Measurements from ENCODE around the gene ENTPD2. TPM values are rescaled to one million over a fixed set of nuclear protein-coding genes. Genes with fewer than 3 reads are reported as not detected.
A peak's percentile ranks its signal among the peaks of the same experiment; 100 is the strongest.

The ENTPD2 gene
- total and polyA plus RNA-seq, 9 of the 15 experiments (the other 6 are each of a cell fraction or from before 2014, with no cell fraction given): 0.04 to 0.60 (median 0.14) TPM; not detected in 4

DNA sequence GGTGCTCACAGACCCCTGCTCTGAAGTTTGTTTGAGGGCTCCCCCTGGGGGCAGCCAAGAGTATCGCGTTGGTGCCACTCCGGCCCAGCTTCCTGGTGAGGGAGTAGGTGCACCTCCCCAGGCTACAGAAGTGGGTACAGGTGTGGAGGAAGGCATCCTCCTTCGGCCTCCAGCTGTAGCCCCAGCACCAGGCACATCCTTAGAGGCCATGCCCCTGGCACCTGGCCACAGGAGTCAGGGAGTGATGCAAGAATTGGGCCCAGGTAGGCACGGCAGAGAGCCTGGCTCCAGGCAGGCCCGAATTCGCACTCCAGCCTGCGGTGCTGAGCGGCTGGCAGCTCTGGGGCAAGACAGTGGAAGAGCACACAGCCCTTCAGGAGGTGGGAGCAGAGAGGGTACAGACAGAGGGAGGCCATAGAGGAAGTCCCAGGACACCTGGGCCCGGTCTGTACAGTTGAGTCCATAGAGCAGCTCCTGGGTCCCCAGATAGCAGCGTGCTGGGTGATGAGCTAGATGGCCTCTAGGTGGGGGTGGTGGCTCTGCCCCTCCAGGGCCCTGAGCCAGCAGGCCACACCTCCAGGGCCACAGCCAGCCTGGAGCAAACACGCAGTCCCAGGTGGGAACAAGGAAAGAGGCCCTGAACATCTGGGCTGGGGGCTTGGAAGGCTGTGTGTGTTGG lies 14.1 kb upstream of the ENTPD2 start (continued):
- TF ChIP-seq, protein P1, sequence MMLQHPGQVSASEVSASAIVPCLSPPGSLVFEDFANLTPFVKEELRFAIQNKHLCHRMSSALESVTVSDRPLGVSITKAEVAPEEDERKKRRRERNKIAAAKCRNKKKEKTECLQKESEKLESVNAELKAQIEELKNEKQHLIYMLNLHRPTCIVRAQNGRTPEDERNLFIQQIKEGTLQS (IDR thresholded peaks at IDR 0.05): peak; percentile 54; the same call in 1 of the 2 replicates
- TF ChIP-seq, protein P1 (CRISPR knock-in tag; conservative IDR thresholded peaks at IDR 0.05): no peak
- TF ChIP-seq GABPB1 (CRISPR knock-in tag; IDR thresholded peaks at IDR 0.05): peak; percentile 69
- TF ChIP-seq YY1 (IDR thresholded peaks at IDR 0.05; ENCODE audit: borderline replicate concordance in 1 of 3, control insufficient read depth in 1 of 3, extremely low read depth in 1 of 3, insufficient read depth in 3 of 3, insufficient read length in 1 of 3, insufficient replicate concordance in 2 of 3, low read depth in 1 of 3, low read length in 2 of 3): peak in 1 of 3 experiments; percentile 32

DNA sequence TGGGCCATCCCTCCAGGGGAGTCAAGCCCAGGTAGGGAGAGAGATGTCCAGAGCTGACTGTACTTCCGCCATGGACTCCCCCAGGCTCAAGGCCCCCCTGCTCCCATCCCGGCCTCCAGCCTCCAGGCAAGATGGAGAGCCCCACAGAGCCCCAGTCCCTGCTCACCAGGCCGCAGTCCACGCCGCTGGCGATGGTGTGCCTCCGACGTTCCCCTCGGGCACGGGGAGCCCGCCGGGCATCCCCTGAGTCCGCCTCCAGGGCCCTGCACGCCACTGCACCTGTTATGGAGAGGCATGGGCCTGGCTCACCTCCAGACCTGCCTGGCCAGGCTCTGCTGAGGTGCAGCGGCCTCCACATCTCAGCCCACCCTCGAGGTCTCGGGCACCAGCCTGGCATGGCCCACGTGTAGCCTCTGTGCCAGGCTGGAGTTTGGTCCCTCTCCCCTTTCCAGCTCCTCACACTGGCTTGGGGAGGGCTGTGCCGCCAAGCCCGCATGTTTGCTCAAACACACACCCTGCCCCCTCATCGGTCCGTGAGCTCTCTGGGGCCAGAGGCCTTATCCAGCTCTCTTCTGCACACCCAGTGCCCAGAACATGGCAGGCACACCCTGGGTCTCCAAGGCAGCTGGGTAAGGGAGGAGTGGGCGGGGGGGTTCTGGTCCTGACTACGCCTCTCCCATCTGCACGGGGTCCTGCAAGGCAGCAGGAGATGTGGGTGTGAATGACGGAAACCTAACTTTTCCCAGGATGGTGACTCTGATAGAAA lies 12.4 kb upstream of the ENTPD2 start:
- WGBS (ENCODE audit: insufficient coverage, low coverage, missing lambda C conversion rate): 92% methylated on average over 16 of the region's 26 CpGs
- POLR2A ChIA-PET: interaction anchor here (0.6 to 1.8 kb wide), 6 partner anchors 9 to 174 kb away, joined by 3 to 4 read pairs (median 4); no protein-coding TSS in a partner anchor

More for the DNA sequence above, 12.4 kb upstream of the ENTPD2 start:
- intact Hi-C loops (cut with micrococcal nuclease): loop anchor here (2.0 kb wide), 1 partner anchor 19 kb away; the partner anchor contains the start of gene NPDC1
- peaks cover 36% of the 10 kb centered on the region for H3K79me2 ChIP-seq (ENCODE audit: control insufficient read depth, insufficient read depth, low read length)
- FAIRE-seq (no peak), DNase-seq (ENCODE audit: extremely low read depth in 1 of 4, low spot score in 3 of 4) (no peak), ATAC-seq (no peak)
- H3K27ac ChIP-seq (ENCODE audit: extremely low read depth, low read depth, low read length): no peak overlapping the region
- peaks cover 23 to 73% of the 10 kb centered on the region in 2 experiments for H3K4me1 ChIP-seq (replicated peaks in 1 of 2; ENCODE audit: control insufficient read depth in 2 of 2, insufficient read depth in 2 of 2, low read length in 2 of 2)
- H2AFZ ChIP-seq (ENCODE audit: low read depth, low read length): no peak overlapping the region
- no peaks in the 10 kb centered on the region for H3K27me3 ChIP-seq (ENCODE audit: control insufficient read depth in 2 of 2, insufficient read depth in 2 of 2, low read length in 2 of 2)
- H3K4me2 ChIP-seq (ENCODE audit: insufficient read depth, low read length): no peak overlapping the region
- no peaks in the 10 kb centered on the region for H3K9me3 ChIP-seq (replicated peaks; ENCODE audit: control insufficient read depth, insufficient read depth, low read depth, low read length)
- H3K9me1 ChIP-seq (ENCODE audit: control insufficient read depth, insufficient read depth, low read length): peaks cover 8% of the 10 kb centered on the region
- in situ Hi-C loops (cut with MboI): no loop called here
- H3K9ac ChIP-seq (ENCODE audit: insufficient read depth in 1 of 2, low read depth in 2 of 2, low read length in 2 of 2): peak overlapping the region in 1 of 2 experiments; percentile 30; a peak in 1 of 4 replicates
- TF ChIP-seq HNRNPL (IDR thresholded peaks at IDR 0.05; ENCODE audit: low read depth, low read length): 0 out of 2 replicates have a peak, but pooled peaks have one; percentile 52
- no peak for TF ChIP-seq MCM5 (IDR thresholded peaks at IDR 0.05; ENCODE audit: low read depth)
- TF ChIP-seq, protein P2, sequence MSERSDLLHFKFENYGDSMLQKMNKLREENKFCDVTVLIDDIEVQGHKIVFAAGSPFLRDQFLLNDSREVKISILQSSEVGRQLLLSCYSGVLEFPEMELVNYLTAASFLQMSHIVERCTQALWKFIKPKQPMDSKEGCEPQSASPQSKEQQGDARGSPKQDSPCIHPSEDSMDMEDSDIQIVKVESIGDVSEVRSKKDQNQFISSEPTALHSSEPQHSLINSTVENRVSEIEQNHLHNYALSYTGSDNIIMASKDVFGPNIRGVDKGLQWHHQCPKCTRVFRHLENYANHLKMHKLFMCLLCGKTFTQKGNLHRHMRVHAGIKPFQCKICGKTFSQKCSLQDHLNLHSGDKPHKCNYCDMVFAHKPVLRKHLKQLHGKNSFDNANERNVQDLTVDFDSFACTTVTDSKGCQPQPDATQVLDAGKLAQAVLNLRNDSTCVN (CRISPR knock-in tag; IDR thresholded peaks at IDR 0.05): no peak
- peak; percentile 54 for TF ChIP-seq RBFOX2 (IDR thresholded peaks at IDR 0.05; ENCODE audit: low read depth, low read length)
- TF ChIP-seq ZNF408 (CRISPR knock-in tag; IDR thresholded peaks at IDR 0.05; ENCODE audit: low read depth): no peak
- TF ChIP-seq, protein P3, sequence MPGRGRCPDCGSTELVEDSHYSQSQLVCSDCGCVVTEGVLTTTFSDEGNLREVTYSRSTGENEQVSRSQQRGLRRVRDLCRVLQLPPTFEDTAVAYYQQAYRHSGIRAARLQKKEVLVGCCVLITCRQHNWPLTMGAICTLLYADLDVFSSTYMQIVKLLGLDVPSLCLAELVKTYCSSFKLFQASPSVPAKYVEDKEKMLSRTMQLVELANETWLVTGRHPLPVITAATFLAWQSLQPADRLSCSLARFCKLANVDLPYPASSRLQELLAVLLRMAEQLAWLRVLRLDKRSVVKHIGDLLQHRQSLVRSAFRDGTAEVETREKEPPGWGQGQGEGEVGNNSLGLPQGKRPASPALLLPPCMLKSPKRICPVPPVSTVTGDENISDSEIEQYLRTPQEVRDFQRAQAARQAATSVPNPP (IDR thresholded peaks at IDR 0.05; ENCODE audit: borderline replicate concordance, insufficient read depth, insufficient read length): no peak
- no peak for TF ChIP-seq ZNF3 (CRISPR knock-in tag; IDR thresholded peaks at IDR 0.05)
- no peak for TF ChIP-seq NCOR1 (IDR thresholded peaks at IDR 0.05)
- peak; percentile 53; the same call in 1 of the 2 replicates for TF ChIP-seq POLR2G (IDR thresholded peaks at IDR 0.05; ENCODE audit: low read depth, low read length)
- peaks cover 41% of the 10 kb centered on the region; the same call in 2 of the 3 replicates for H3K36me3 ChIP-seq (ENCODE audit: control insufficient read depth, insufficient read depth, low read length)
- CTCF ChIA-PET (ENCODE audit: low intra/inter-chr PET ratio): no interaction called here
- H4K20me1 ChIP-seq (replicated peaks; ENCODE audit: control insufficient read depth, insufficient read depth, low read length): peaks cover 22% of the 10 kb centered on the region
- BruUV-seq (replicated peaks): TSS peak; percentile 21
- H3K4me3 ChIP-seq: no peak overlapping the region

All from K562 (cell line).